IPS-NIHi11 (cell line): Measurements from ENCODE around the gene NKIRAS1.
"Not testable (repeated sequence)": the region's sequence is repeated elsewhere in the genome, so short reads cannot be mapped to it uniquely, and the experiment has no call there.

ENCODE experiments used
- DNase-seq: peaks from one replicate; pipeline ENCODE4 v3.0.0; 2012; ENCODE audit warnings: mixed read lengths, low spot score

NKIRAS1 gene

GRCh38 chr3:23869977-23870662 lies 46.7 kb downstream of the NKIRAS1 start:
- no peak for DNase-seq

- DNase-seq, result no peak
Measured at GRCh38 chr3:23867838-23868237, 49.0 kb downstream of the NKIRAS1 start.

GRCh38 chr3:23867400-23867799 lies 49.4 kb downstream of the NKIRAS1 start:
- DNase-seq, result no peak

GRCh38 chr3:23865595-23866396 lies 51.0 kb downstream of the NKIRAS1 start:
- DNase-seq, result peak; percentile 46

- no peak for DNase-seq
Measured at GRCh38 chr3:23864931-23865330, 51.9 kb downstream of the NKIRAS1 start.

- no peak for DNase-seq
Measured at GRCh38 chr3:23863060-23863459, 53.7 kb downstream of the NKIRAS1 start.

- DNase-seq, result no peak
Measured at GRCh38 chr3:23861689-23862088, 55.1 kb downstream of the NKIRAS1 start.

- no peak for DNase-seq
Measured at GRCh38 chr3:23859839-23860382, 56.9 kb downstream of the NKIRAS1 start.

GRCh38 chr3:23859012-23859743 lies 57.6 kb downstream of the NKIRAS1 start:
- DNase-seq, result no peak

GRCh38 chr3:23856286-23856685 lies 60.5 kb downstream of the NKIRAS1 start:
- DNase-seq, result no peak

GRCh38 chr3:23849462-23849861 lies 67.3 kb downstream of the NKIRAS1 start:
- not testable (repeated sequence) for DNase-seq

GRCh38 chr3:23845326-23846216 lies 71.2 kb downstream of the NKIRAS1 start:
- DNase-seq, result no peak

- DNase-seq, result no peak
Measured at GRCh38 chr3:23843869-23844268, 72.9 kb downstream of the NKIRAS1 start.
